Uterus (tissue), 2 donors: ENCODE measurements around the gene UNC93A.
"Not testable (repeated sequence)": the region's sequence is repeated elsewhere in the genome, so short reads cannot be mapped to it uniquely, and the experiment has no call there.

Experiments used
- POLR2A ChIP-seq, 2 donors: fragments of 450-650 bp; IDR thresholded peaks; one replicate each; pipeline ENCODE4 v1.6.1; 2016; ENCODE audit warnings: antibody characterized with exemption in 2 of 2, mild to moderate bottlenecking in 1 of 2, moderate library complexity in 1 of 2
- TF ChIP-seq, protein P1 (sequence below), 4 experiments: fragments of 200-600 bp in 2 of 4; fragments of 450-650 bp in 2 of 4; sonication (generic) in 2 of 4; IDR thresholded peaks; one replicate each; pipeline ENCODE4 v1.5.1; 2016 to 2019; ENCODE audit warnings: antibody characterized with exemption in 4 of 4, mild to moderate bottlenecking in 2 of 4, moderate library complexity in 1 of 4

DNA sequence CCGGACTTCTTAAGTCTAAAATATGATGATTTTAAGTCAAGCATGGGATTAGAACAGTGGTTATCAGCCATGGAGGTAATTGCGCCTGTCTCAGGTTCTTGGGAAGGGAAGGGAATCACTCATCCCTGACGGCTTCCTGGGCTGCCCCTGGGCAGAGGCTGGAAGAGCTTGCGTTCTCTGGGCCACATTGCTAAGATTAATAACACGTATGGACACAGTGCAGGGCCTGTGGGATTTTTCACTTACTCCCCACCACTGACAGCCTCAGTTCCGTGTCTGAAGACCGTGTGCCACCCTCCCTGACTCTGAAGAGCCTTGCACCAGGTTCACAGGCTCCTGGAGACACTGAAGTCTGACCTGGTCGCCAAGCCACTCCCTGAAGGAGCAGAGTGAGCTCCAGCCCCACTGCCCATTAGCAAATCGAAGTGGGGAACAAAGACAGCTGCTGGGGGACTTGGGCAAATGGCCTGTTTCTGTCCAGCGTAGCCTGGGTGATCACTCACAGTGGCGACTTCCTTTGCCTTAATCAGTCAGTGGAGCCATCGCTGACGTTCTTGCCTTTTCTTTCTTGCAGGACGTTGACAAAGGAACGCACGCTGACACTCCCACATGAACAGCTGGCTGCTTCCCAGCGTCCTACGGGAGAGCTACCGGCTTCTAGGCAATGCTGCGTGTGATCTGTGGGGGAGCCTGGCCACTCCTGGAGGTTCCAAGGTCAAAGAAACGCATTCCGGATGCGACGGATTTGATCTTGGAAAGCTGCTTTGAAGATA is 24.9 kb upstream of the UNC93A start:
- TF ChIP-seq, protein P1, sequence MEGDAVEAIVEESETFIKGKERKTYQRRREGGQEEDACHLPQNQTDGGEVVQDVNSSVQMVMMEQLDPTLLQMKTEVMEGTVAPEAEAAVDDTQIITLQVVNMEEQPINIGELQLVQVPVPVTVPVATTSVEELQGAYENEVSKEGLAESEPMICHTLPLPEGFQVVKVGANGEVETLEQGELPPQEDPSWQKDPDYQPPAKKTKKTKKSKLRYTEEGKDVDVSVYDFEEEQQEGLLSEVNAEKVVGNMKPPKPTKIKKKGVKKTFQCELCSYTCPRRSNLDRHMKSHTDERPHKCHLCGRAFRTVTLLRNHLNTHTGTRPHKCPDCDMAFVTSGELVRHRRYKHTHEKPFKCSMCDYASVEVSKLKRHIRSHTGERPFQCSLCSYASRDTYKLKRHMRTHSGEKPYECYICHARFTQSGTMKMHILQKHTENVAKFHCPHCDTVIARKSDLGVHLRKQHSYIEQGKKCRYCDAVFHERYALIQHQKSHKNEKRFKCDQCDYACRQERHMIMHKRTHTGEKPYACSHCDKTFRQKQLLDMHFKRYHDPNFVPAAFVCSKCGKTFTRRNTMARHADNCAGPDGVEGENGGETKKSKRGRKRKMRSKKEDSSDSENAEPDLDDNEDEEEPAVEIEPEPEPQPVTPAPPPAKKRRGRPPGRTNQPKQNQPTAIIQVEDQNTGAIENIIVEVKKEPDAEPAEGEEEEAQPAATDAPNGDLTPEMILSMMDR (IDR thresholded peaks at IDR 0.05), result not testable (repeated sequence)
- TF ChIP-seq POLR2A (IDR thresholded peaks at IDR 0.05), result not testable (repeated sequence)
